AG09319 (cell line): Measurements from ENCODE around the gene PRDM16.

ENCODE experiments used
- DNase-seq: peaks from one replicate; pipeline ENCODE4 v3.0.0-alpha.2; 2010; ENCODE audit warnings: low read depth; ENCODE audit errors: extremely low read depth
- TF ChIP-seq, protein P1 (sequence below): IDR thresholded peaks from 2 replicates; pipeline ENCODE4 v1.5.1; 2011; ENCODE audit warnings: low read depth, mild to moderate bottlenecking, inconsistent platforms, low read length, moderate library complexity

The PRDM16 gene

DNA sequence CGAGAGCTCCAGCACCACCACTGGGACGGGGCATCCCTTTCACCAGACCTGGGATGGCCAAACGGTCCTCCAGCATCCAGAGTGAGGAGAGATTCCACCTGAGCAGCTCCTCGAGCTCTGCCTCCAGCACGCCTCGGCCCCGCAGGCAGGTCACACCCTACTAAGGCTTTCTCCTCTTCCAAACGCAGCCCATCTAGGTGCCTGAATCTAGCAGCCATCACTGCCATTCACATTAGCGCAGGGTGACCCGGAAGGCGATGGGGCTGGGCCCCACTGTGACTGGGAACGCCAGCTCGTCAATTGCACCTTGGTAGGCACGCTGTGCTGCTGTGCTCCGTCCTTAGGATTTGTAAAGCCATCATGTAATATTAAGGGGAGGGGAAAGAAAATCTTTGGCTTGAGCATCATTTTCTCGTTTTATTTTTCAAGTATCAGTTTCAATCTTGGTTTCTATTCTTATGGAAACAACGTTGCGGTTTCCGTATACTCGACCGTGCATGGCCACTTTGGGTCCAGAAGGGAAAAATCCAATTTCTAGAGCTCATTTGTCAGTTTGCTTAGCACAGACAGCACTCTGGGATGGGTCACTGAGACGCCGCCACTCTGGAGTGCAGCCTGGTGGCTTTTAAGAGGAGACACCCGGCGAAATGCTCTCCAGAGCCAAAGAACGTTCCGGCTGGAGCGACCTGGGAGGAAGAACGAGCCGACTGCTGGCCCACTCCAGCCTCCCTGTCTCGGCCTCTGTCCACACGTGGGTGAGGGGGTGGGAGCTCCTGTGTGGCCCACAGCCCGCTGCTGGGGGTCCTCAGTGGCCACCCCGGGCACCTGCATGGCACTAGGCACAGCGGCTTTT is 173.6 kb downstream of the PRDM16 start:
- TF ChIP-seq, protein P1, sequence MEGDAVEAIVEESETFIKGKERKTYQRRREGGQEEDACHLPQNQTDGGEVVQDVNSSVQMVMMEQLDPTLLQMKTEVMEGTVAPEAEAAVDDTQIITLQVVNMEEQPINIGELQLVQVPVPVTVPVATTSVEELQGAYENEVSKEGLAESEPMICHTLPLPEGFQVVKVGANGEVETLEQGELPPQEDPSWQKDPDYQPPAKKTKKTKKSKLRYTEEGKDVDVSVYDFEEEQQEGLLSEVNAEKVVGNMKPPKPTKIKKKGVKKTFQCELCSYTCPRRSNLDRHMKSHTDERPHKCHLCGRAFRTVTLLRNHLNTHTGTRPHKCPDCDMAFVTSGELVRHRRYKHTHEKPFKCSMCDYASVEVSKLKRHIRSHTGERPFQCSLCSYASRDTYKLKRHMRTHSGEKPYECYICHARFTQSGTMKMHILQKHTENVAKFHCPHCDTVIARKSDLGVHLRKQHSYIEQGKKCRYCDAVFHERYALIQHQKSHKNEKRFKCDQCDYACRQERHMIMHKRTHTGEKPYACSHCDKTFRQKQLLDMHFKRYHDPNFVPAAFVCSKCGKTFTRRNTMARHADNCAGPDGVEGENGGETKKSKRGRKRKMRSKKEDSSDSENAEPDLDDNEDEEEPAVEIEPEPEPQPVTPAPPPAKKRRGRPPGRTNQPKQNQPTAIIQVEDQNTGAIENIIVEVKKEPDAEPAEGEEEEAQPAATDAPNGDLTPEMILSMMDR, result no peak
- DNase-seq, result no peak

DNA sequence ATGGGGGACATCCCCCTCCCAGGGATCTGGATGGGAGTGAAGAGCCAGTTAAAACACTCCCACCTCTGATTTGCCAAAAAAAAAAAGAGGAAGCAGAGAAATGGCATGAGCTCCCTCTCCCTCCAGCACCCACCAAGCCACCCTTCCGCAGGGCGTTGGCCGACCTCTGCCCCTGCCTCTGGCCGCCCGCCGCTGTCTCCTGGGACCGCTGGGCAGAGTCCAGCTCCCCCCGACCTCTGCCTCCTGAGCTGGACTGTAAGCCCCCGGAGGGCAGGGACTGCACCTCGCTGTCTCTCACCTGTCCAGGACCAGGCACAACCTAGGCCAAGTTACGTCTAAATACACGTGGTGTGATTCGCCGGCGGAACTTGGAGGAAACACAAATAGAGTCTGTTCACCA is 174.3 kb downstream of the PRDM16 start:
- no peak for DNase-seq
- TF ChIP-seq, protein P1, result no peak

DNA sequence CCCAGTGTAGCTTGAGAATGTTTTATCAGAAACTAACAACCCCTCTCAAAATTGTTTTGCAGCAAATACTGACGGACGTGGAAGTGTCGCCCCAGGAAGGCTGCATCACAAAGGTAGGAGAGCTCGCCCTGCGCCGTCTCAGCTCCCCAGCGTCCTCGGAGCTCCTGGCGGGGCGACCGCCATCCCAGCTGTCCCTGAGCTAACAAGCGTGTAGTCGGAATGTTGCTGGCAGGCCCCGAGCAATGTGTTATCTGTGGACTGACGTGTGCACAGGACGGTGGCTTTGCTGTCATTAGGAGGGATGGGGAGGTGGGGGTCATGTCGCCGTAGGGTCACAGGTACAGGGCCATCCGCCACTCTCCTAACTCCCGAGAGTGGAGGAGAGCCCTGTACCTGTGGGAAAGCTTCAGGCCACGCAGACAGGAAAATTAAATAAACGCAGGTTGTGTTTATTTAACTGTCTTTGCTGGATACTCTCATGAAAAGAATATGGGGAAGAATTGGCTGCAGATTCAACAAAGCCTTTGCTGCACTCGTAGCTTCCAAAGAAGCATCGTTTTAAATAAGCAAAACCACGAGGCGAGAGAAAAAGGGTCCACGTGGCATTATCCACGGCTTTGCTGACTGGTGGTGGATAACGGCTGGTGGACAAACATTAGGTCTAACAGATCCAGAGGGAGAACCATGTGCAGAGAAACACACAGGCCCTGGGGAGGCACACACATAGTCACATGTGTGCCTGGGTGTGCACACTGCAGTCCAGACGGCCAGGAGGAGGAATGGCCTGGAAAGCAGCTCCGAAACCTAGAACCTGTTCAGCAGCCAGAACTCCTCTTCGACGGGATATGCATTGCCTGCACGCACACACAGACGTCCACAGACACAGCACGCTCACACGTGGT is 175.3 kb downstream of the PRDM16 start:
- TF ChIP-seq, protein P1, result no peak
- no peak for DNase-seq

DNA sequence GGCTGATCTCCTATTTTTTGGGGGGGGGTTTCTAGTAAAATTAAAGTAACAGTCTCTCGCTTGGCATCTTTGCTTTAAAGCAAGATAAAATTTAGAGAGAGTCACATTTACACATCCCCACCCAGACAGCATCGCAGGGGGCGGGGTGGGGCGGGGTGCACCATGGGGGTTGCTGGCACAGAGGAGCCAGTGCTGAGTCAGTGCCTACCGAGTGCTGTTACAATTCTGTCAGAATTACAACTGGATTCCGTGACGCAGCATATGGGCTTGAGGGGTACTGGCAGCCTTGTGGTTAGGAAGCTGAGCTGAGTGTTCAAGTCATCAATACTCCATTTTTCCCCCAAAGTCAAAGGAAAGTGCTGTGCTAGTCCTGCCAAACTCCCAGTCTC is 175.9 kb downstream of the PRDM16 start:
- TF ChIP-seq, protein P1, result no peak
- no peak for DNase-seq

DNA sequence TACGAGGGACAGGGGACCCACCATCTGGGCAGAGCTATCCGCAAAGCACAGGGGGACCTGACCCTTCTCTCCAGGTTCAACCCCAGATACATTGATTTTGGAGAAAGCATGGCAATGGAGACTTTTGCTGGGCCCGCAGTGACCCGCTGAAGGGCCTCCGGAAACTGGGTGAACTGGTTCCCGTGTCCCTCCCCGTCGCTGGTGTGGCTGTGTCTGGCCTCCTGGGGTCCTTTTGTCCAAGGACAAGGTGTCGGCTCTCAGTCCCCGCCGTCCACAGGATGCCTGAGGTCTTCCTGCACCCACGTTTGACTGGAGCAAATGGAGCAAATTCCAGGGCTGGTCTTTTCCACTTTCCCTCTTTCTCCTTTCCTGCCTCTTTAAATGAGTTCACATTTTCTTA is 176.3 kb downstream of the PRDM16 start:
- DNase-seq, result no peak
- TF ChIP-seq, protein P1, result no peak

DNA sequence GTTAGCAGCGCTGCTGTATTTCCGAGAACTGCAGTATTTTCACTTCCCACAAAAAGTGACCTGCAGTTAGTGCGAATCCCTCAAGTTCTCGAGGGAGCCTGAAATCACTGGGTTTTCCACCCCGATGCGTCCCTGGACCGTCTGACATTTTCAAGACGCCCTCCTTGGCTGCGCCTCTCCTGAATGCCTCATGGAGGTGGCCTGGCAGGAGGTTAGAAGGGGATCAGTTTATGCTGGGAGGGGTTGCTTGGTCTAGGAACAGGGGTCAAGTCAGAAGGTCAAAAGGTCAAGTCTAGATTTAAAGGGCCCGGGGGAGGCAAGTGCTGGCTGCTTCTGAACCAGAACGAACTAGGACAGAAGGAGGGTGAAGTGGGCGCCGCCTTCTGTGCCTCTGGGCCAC is 176.8 kb downstream of the PRDM16 start:
- TF ChIP-seq, protein P1, result no peak
- DNase-seq, result no peak

DNA sequence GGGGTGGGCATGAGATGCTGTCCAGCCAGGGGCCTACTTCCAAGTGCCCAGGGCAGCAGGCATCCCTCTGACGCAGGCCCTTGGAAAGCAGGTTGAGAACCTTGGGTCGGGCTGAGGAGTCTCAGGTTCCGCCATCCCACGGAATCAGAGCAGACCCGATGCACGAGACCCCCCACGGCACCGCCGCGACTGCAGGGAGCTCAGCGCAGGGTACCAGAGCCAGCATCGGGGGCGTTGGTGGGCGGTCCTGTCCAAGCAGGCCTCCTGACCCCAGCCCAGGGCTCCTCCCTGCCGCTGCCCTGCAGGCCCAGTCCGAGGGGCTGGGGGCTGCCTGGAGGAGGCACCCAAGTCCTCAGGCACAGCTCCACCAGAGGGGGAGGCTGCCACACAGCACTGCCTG is 177.2 kb downstream of the PRDM16 start:
- TF ChIP-seq, protein P1, result no peak
- no peak for DNase-seq
